CD4-positive, alpha-beta T cell (primary cell): ENCODE measurements around the gene COL16A1. TPM values are rescaled to one million over a fixed set of nuclear protein-coding genes. Genes with fewer than 3 reads are reported as not detected.

Experiments used
- ATAC-seq: fragments of 200-7000 bp; cut with Tn5 transposase; one replicate; pipeline ENCODE4 v1.10.0; 2022; ENCODE audit warnings: mild to moderate bottlenecking; ENCODE audit not compliant: poor library complexity
- CTCF ChIA-PET: fragments of 350-600 bp; sonication (Branson Sonifier 250); formaldehyde crosslinking; loops from one replicate; lab custom pipeline; 2021; ENCODE audit warnings: antibody characterized with exemption, inconsistent platforms; lab: Charles Lee
- POLR2A ChIA-PET: fragments of 350-600 bp; sonication (Branson Sonifier 250); formaldehyde crosslinking; loops from one replicate; lab custom pipeline; 2021; ENCODE audit warnings: antibody characterized with exemption, inconsistent platforms; lab: Charles Lee
- DNase-seq, 14 experiments: peaks; one replicate each; pipeline ENCODE4 v3.0.0-alpha.2; 2013 to 2020; ENCODE audit warnings: mixed read lengths in 2 of 14
- H3K27ac ChIP-seq, 2 donors: one replicate each; pipeline versions ENCODE4 v1.5.1 to v1.7.0; 2013; ENCODE audit warnings: low read length in 2 of 2, low read depth in 1 of 2, mild to moderate bottlenecking in 1 of 2
- H3K27me3 ChIP-seq, 2 experiments: 1 replicate in 1 of 2; 2 replicates in 1 of 2; pipeline versions ENCODE4 v1.6.1 to v1.7.0; 2013; ENCODE audit warnings: low read length in 2 of 2, control low read depth in 1 of 2, mild to moderate bottlenecking in 1 of 2, moderate library complexity in 1 of 2; ENCODE audit not compliant: insufficient read depth in 2 of 2, control insufficient read depth in 1 of 2
- H3K36me3 ChIP-seq: one replicate; pipeline ENCODE4 v1.6.1; 2013; ENCODE audit warnings: low read length, control low read depth; ENCODE audit not compliant: insufficient read depth
- H3K4me1 ChIP-seq: one replicate; pipeline ENCODE4 v1.6.1; 2013; ENCODE audit warnings: low read length, control low read depth; ENCODE audit not compliant: insufficient read depth
- H3K4me3 ChIP-seq: one replicate; pipeline ENCODE4 v1.5.1; 2013; ENCODE audit warnings: mild to moderate bottlenecking, low read length, moderate library complexity
- H3K9me3 ChIP-seq, 2 experiments: 1 replicate in 1 of 2; 2 replicates in 1 of 2; pipeline versions ENCODE4 v1.6.1 to v1.7.0; 2013; ENCODE audit warnings: low read length in 2 of 2, mild to moderate bottlenecking in 2 of 2, control low read depth in 1 of 2, moderate library complexity in 1 of 2; ENCODE audit not compliant: control insufficient read depth in 1 of 2, insufficient read depth in 1 of 2
- H3K27ac Mint-ChIP-seq: one replicate; pipeline ENCODE4 v1.8.0; 2020; ENCODE audit warnings: mixed read lengths
- H3K27me3 Mint-ChIP-seq: one replicate; pipeline ENCODE4 v1.8.0; 2021; ENCODE audit warnings: mixed read lengths
- H3K36me3 Mint-ChIP-seq: one replicate; pipeline ENCODE4 v1.8.0; 2021; ENCODE audit warnings: low read depth, mixed read lengths
- H3K4me1 Mint-ChIP-seq: one replicate; pipeline ENCODE4 v1.8.0; 2021; ENCODE audit warnings: low read depth, mixed read lengths
- H3K4me3 Mint-ChIP-seq: one replicate; pipeline ENCODE4 v1.8.0; 2020; ENCODE audit warnings: mild to moderate bottlenecking, mixed read lengths
- H3K9me3 Mint-ChIP-seq: one replicate; pipeline ENCODE4 v1.8.0; 2020; ENCODE audit warnings: mixed read lengths
- CTCF ChIP-seq: fragments of 200-600 bp; IDR thresholded peaks from one replicate; pipeline ENCODE4 v1.8.0; 2022; ENCODE audit warnings: antibody characterized with exemption, mild to moderate bottlenecking
- intact Hi-C, 2 experiments: fragments of 100-400 bp; cut with DNase I in 1 of 2; cut with micrococcal nuclease in 1 of 2; formaldehyde crosslinking; loops; one replicate each; pipeline versions ENCODE4 v1.15.1 to v1.9.0; 2023 to 2025; cut with DNase I, micrococcal nuclease
- total RNA-seq, 174 experiments: library from RNA in 2 of 174; stranded (reverse) in 2 of 174; gene quantifications; one replicate each; pipeline ENCODE4 v1.2.3 and lab custom pipeline; 2021 to 2026

The COL16A1 gene
- total RNA-seq, 2 experiments from 2014 or later: not detected

- H3K27me3 ChIP-seq: peaks cover 25 to 34% of the 10 kb centered on the region in 2 experiments
- Mint-ChIP-seq H3K27me3 (peaks cover 50% of the 10 kb centered on the region), H3K4me1 (peaks cover 10% of the 10 kb centered on the region), H3K27ac (no peak overlapping the region), H3K9me3 (no peaks in the 10 kb centered on the region), H3K4me3 (peak overlapping the region; percentile 15), H3K36me3 (no peaks in the 10 kb centered on the region)
- peak; percentile 77 for ATAC-seq
- H3K27ac ChIP-seq: no peak overlapping the region
- CTCF ChIA-PET: interaction anchor here (0.6 to 1.2 kb wide), 4 partner anchors 15 to 524 kb away, joined by 3 to 5 read pairs (median 4); no protein-coding TSS in a partner anchor
- peaks cover 0 to 7% of the 10 kb centered on the region in 2 experiments for H3K9me3 ChIP-seq
- H3K36me3 ChIP-seq: no peaks in the 10 kb centered on the region
- peak in 13 of 14 experiments; percentile 9 to 69 (median 29) for DNase-seq
- peak; percentile 68 for TF ChIP-seq CTCF
- peak overlapping the region; percentile 34 for H3K4me3 ChIP-seq
- H3K4me1 ChIP-seq: peaks cover 10% of the 10 kb centered on the region
- POLR2A ChIA-PET: no interaction called here
- intact Hi-C loops: no loop called here
These were observed 85.7 kb downstream of the COL16A1 start for GRCh38 chr1:31617916-31618746.

GRCh38 chr1:31617218-31617915, 86.5 kb downstream of the COL16A1 start, which contains the start of gene HCRTR1:
Gene HCRTR1 (plus strand): TSS chr1:31617689. CDS start chr1:31619193, 1,504 bp downstream.
- peaks cover 25 to 34% of the 10 kb centered on the region in 2 experiments for H3K27me3 ChIP-seq
- ChIA-PET POLR2A (no interaction called here), CTCF (interaction anchor here (0.6 to 1.2 kb wide), 4 partner anchors 14 to 524 kb away, joined by 3 to 5 read pairs (median 4); no protein-coding TSS in a partner anchor)
- peaks cover 10% of the 10 kb centered on the region for H3K4me1 ChIP-seq
- peaks cover 0 to 7% of the 10 kb centered on the region in 2 experiments for H3K9me3 ChIP-seq
- DNase-seq: no peak
- intact Hi-C loops: no loop called here
- no peak for ATAC-seq
- Mint-ChIP-seq H3K4me3 (peak within 1 kb of the TSS; percentile 20), H3K27ac (no peak within 1 kb of the TSS), H3K27me3 (peaks cover 50% of the 10 kb centered on the region), H3K4me1 (peaks cover 10% of the 10 kb centered on the region), H3K9me3 (no peaks in the 10 kb centered on the region), H3K36me3 (no peaks in the 10 kb centered on the region)
- no peaks in the 10 kb centered on the region for H3K36me3 ChIP-seq
- no peak for TF ChIP-seq CTCF
- H3K27ac ChIP-seq: no peak within 1 kb of the TSS
- H3K4me3 ChIP-seq: peak within 1 kb of the TSS; percentile 34

- DNase-seq: no peak
- ChIA-PET CTCF (no interaction called here), POLR2A (no interaction called here)
- Histone ChIP-seq H3K27ac (no peak overlapping the region), H3K36me3 (no peaks in the 10 kb centered on the region), H3K9me3 (peaks cover 0 to 7% of the 10 kb centered on the region in 2 experiments), H3K4me3 (no peak overlapping the region), H3K27me3 (peaks cover 25 to 34% of the 10 kb centered on the region in 2 experiments), H3K4me1 (peaks cover 10% of the 10 kb centered on the region)
- Mint-ChIP-seq H3K9me3 (no peaks in the 10 kb centered on the region), H3K36me3 (no peaks in the 10 kb centered on the region), H3K4me1 (peaks cover 10% of the 10 kb centered on the region), H3K27ac (no peak overlapping the region), H3K4me3 (no peak overlapping the region), H3K27me3 (peaks cover 49% of the 10 kb centered on the region)
- ATAC-seq: no peak
- TF ChIP-seq CTCF: no peak
- intact Hi-C loops: no loop called here
These were observed 87.9 kb downstream of the COL16A1 start for GRCh38 chr1:31615939-31616338.
